PC-9 (cell line): Measurements from ENCODE around the gene GRK2. TPM values are rescaled to one million over a fixed set of nuclear protein-coding genes. Genes with fewer than 3 reads are reported as not detected.

Experiments used
- BruUV-seq: library from RNA; stranded (reverse); fragments of 400-500 nt; replicated peaks from 2 replicates; lab custom pipeline; 2021; lab: Mats Ljungman, UMichigan
- CTCF ChIA-PET: fragments of 300-600 bp; sonication (Branson Sonifier 250); formaldehyde crosslinking; loops from one replicate; lab custom pipeline; 2022; ENCODE audit warnings: antibody characterized with exemption; lab: Charles Lee
- POLR2A ChIA-PET: fragments of 300-600 bp; sonication (Branson Sonifier 250); formaldehyde crosslinking; loops from one replicate; lab custom pipeline; 2022; ENCODE audit warnings: antibody characterized with exemption; ENCODE audit not compliant: unreplicated experiment; lab: Charles Lee
- DNase-seq, 2 experiments: peaks; one replicate each; pipeline versions ENCODE4 v3.0.0 to v3.0.0-alpha.2; 2015 to 2022; ENCODE audit warnings: mixed read lengths in 1 of 2
- H2AFZ ChIP-seq: fragments of 200-600 bp; sonication (generic); 2 replicates; pipeline ENCODE4 v1.8.1; 2017; ENCODE audit warnings: antibody characterized with exemption
- H3F3A ChIP-seq: fragments of 200-600 bp; sonication (generic); 2 replicates; pipeline ENCODE4 v1.8.1; 2017; ENCODE audit warnings: antibody characterized with exemption, mild to moderate bottlenecking, low read depth; ENCODE audit not compliant: insufficient read depth
- H3K27ac ChIP-seq: fragments of 200-600 bp; sonication (generic); 2 replicates; pipeline ENCODE4 v1.6.1; 2016; ENCODE audit warnings: mixed run types
- H3K27me3 ChIP-seq: fragments of 200-600 bp; sonication (generic); 2 replicates; pipeline ENCODE4 v1.6.1; 2016; ENCODE audit warnings: low read depth, mixed run types; ENCODE audit not compliant: insufficient read depth
- H3K36me3 ChIP-seq: fragments of 200-600 bp; sonication (generic); 2 replicates; pipeline ENCODE4 v1.6.1; 2016; ENCODE audit warnings: low read depth, mixed run types
- H3K4me1 ChIP-seq: fragments of 200-600 bp; sonication (generic); replicated peaks from 2 replicates; pipeline ENCODE4 v1.6.1; 2016; ENCODE audit warnings: mixed run types; ENCODE audit not compliant: insufficient read depth
- H3K4me2 ChIP-seq: fragments of 200-600 bp; sonication (generic); 2 replicates; pipeline ENCODE4 v1.6.1; 2017; ENCODE audit warnings: mixed run types
- H3K4me3 ChIP-seq: fragments of 200-600 bp; sonication (generic); 2 replicates; pipeline ENCODE4 v1.6.1; 2016; ENCODE audit warnings: mixed run types
- H3K79me2 ChIP-seq: fragments of 200-600 bp; sonication (generic); 2 replicates; pipeline ENCODE4 v1.6.1; 2017; ENCODE audit warnings: low read depth, mixed run types
- H3K9me2 ChIP-seq: fragments of 200-600 bp; sonication (generic); 2 replicates; pipeline ENCODE4 v1.8.1; 2017; ENCODE audit warnings: mild to moderate bottlenecking; ENCODE audit not compliant: insufficient read depth
- H3K9me3 ChIP-seq: fragments of 200-600 bp; sonication (generic); 2 replicates; pipeline ENCODE4 v1.8.1; 2016; ENCODE audit warnings: low read depth; ENCODE audit not compliant: insufficient read depth
- H4K20me1 ChIP-seq: fragments of 200-600 bp; sonication (generic); 2 replicates; pipeline ENCODE4 v1.8.1; 2017; ENCODE audit not compliant: insufficient read depth
- EZH2 ChIP-seq: fragments of 200-600 bp; sonication (generic); IDR thresholded peaks from 2 replicates; pipeline ENCODE4 v1.8.0; 2017; ENCODE audit warnings: antibody characterized with exemption, low read depth
- intact Hi-C: fragments of 100-400 bp; cut with micrococcal nuclease; formaldehyde crosslinking; loops from one replicate; pipeline ENCODE4 v1.10.0; 2022; ENCODE audit not compliant: unreplicated experiment
- total RNA-seq: library from RNA; stranded (reverse); gene quantifications from 2 replicates; pipeline ENCODE4 v1.2.3, GENCODE V29; 2021
- TF ChIP-seq, protein P1 (sequence below): fragments of 200-600 bp; sonication (generic); conservative IDR thresholded peaks from 2 replicates; pipeline ENCODE4 v1.6.1; 2017; ENCODE audit warnings: mixed run types, antibody characterized with exemption, mild to moderate bottlenecking, moderate library complexity

The GRK2 gene
- total RNA-seq, 1 experiment from 2014 or later: 76.7 TPM

DNA sequence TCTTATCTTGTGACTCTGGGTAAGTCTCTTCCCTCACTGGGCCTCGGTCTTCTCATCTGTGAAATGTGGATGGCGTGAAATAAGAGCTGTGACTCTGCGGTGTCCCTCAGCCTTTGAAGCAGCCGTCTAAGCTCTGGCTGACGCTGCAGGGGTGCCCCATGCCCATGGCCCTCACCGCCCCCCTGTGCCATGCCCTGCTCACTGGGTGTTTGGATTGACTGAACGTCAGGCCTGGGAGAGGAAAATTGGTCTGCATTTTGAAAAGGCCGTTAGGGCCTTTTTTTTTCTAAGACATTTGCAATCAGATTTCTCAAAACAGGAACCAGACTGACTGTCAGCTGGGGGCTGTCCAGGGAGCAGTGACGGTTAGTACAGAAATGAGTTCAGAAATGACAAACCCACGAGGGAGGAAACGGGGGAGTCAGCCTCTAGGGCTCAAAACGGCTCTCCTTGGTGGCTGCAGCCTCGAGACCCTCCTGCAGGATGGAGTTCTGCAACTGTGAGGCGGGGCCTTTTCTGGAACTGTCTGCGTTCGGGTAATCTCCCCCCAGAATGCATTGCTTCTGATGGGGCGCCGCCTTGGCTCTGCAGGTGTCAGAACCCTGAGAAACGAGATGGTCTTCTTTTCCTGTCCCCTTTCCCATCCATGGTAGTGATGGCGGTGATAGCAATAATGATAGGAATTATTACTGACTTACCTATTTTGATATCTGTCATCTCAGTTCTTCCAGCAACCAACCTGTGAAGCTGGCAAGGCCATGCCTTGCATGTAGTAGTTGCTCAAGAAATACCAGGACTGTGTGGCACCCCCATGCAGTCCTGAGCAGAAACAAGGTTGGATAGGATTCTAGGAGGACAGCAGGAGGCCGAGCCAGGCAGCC is 2.0 kb downstream of the GRK2 start:
- intact Hi-C loops: no loop called here
- Histone ChIP-seq H3K9me3 (no peaks in the 10 kb centered on the region), H3K4me2 (peak overlapping the region; percentile 96), H3K4me3 (peak overlapping the region; percentile 83; the same call in 1 of the 2 replicates), H3K4me1 (peaks cover 24% of the 10 kb centered on the region), H3K36me3 (0 out of 2 replicates have a peak, but pooled peaks cover 7% of the 10 kb centered on the region), H3K27me3 (no peaks in the 10 kb centered on the region), H2AFZ (no peak overlapping the region), H3K79me2 (peaks cover 70% of the 10 kb centered on the region), H4K20me1 (peaks cover 58% of the 10 kb centered on the region), H3F3A (peaks cover 32% of the 10 kb centered on the region; the same call in 1 of the 2 replicates), H3K27ac (peak overlapping the region; percentile 21), H3K9me2 (no peaks in the 10 kb centered on the region)
- DNase-seq: no peak
- POLR2A ChIA-PET: interaction anchor here (0.6 kb wide), 1 partner anchor 25 kb away, joined by 3 read pairs; no protein-coding TSS in a partner anchor
- BruUV-seq: no TSS peak
- TF ChIP-seq EZH2: no peak
- TF ChIP-seq, protein P1, sequence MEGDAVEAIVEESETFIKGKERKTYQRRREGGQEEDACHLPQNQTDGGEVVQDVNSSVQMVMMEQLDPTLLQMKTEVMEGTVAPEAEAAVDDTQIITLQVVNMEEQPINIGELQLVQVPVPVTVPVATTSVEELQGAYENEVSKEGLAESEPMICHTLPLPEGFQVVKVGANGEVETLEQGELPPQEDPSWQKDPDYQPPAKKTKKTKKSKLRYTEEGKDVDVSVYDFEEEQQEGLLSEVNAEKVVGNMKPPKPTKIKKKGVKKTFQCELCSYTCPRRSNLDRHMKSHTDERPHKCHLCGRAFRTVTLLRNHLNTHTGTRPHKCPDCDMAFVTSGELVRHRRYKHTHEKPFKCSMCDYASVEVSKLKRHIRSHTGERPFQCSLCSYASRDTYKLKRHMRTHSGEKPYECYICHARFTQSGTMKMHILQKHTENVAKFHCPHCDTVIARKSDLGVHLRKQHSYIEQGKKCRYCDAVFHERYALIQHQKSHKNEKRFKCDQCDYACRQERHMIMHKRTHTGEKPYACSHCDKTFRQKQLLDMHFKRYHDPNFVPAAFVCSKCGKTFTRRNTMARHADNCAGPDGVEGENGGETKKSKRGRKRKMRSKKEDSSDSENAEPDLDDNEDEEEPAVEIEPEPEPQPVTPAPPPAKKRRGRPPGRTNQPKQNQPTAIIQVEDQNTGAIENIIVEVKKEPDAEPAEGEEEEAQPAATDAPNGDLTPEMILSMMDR: no peak
- CTCF ChIA-PET: interaction anchor here (1.1 kb wide), 1 partner anchor 49 kb away, joined by 3 read pairs; no protein-coding TSS in a partner anchor

DNA sequence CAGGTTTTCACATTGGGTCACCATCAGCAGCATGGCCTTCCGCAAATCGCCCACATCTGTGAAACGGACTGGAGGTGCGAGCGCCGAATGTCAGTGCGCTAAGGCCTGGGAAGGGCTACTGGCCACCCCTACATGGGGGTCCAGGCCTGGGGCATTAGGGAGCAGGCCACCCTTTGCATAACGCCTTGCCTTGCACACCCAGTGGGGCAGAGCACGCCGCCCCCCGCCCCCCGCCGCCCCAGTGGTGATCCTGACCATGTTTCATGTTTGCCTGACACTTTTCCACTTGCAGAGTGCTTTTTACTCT is 2.6 kb downstream of the GRK2 start:
- BruUV-seq: no TSS peak
- Histone ChIP-seq H3K36me3 (0 out of 2 replicates have a peak, but pooled peaks cover 7% of the 10 kb centered on the region), H3F3A (peaks cover 29% of the 10 kb centered on the region; the same call in 1 of the 2 replicates), H3K9me2 (no peaks in the 10 kb centered on the region), H3K4me1 (peaks cover 19% of the 10 kb centered on the region), H3K79me2 (peaks cover 76% of the 10 kb centered on the region), H4K20me1 (peaks cover 64% of the 10 kb centered on the region), H3K4me2 (no peak overlapping the region), H3K27ac (no peak overlapping the region), H3K9me3 (no peaks in the 10 kb centered on the region), H3K4me3 (no peak overlapping the region), H3K27me3 (no peaks in the 10 kb centered on the region), H2AFZ (no peak overlapping the region)
- no peak for DNase-seq
- ChIA-PET CTCF (no interaction called here), POLR2A (no interaction called here)
- intact Hi-C loops: no loop called here
- TF ChIP-seq, protein P1: no peak
- no peak for TF ChIP-seq EZH2

DNA sequence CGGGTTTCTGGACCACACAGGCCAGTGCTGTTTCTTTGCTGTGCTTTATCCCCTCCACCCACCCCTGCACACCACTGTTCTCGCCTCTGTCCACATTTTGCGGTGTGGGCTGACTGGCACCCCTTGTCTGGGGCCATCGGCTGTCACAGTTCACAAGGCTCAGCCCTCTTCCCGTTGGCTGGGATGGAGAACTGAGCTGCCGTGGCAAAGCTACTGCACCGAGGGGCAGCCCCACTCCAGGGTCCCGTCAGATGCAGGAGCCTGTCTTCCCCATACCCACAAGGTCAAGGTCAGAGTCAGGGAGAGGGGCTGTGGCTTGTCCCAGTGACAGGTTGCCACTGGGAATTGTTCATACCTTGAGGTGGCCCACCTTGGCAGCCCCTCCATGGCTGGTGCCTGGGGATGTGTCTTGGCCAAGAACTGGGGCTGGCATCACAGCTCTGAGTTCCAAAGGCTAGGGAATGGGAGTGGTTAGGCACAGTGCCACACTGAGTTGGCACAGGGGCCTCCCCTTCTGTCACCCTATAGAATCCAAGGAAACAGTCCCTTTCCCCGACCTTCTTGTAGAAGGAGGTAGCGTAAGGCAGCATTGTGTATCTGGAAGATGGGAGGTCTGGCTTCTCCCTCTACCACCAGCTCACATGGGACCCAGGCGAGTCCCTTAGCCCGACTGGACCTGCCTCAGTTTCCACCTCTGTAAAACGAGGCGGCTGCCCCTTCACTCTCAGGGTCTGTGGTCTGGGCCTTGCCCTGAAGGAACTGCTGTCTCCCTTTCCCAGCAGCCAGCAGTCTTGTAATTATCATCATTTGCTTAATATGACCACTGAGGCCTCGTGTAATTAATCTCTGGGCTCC is 3.4 kb downstream of the GRK2 start:
- TF ChIP-seq, protein P1: no peak
- TF ChIP-seq EZH2: no peak
- H3K79me2 ChIP-seq: peaks cover 81% of the 10 kb centered on the region
- no TSS peak for BruUV-seq
- H3K9me3 ChIP-seq: no peaks in the 10 kb centered on the region
- ChIA-PET CTCF (no interaction called here), POLR2A (interaction anchor here (0.6 kb wide), 1 partner anchor 53 kb away, joined by 7 read pairs; no protein-coding TSS in a partner anchor)
- no peak overlapping the region for H3K4me2 ChIP-seq
- no peak overlapping the region for H3K4me3 ChIP-seq
- H2AFZ ChIP-seq: no peak overlapping the region
- H3K9me2 ChIP-seq: no peaks in the 10 kb centered on the region
- peaks cover 24% of the 10 kb centered on the region; the same call in 1 of the 2 replicates for H3F3A ChIP-seq
- intact Hi-C loops: no loop called here
- no peak for DNase-seq
- H4K20me1 ChIP-seq: peaks cover 69% of the 10 kb centered on the region
- no peaks in the 10 kb centered on the region for H3K27me3 ChIP-seq
- no peak overlapping the region for H3K27ac ChIP-seq
- H3K4me1 ChIP-seq: peaks cover 19% of the 10 kb centered on the region
- H3K36me3 ChIP-seq: 0 out of 2 replicates have a peak, but pooled peaks cover 8% of the 10 kb centered on the region
